GM12875 (cell line): Measurements from ENCODE around the gene SLC36A3.

Experiments used
- H3K4me3 ChIP-seq: one replicate; pipeline ENCODE4 v1.5.1; 2011; ENCODE audit warnings: low read depth, low read length, control low read depth
- TF ChIP-seq, protein P1 (sequence below): IDR thresholded peaks from 2 replicates; pipeline ENCODE4 v1.5.1; 2011; ENCODE audit warnings: low read depth, mild to moderate bottlenecking, control low read depth, inconsistent platforms, low read length, moderate library complexity, borderline replicate concordance; ENCODE audit not compliant: insufficient read depth

Gene SLC36A3

DNA sequence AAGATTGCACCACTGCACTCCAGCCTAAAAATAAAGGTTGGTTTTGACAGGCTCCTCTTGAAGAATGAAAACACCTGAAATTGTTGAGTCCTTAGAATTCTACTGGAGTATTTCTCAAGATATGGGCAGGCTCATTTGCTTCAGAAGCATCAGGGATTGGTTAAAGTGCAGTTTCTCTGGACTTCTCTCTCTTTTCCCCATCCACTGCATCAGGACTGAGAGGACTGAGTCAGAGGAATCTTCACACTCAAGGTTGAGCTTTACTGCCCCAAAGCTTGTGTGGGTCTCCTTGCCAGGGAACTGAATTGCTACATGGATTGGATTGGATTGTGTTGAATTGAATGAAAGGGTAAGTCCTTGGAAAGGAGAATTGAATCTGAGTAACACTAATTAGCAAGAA, 72.2 kb downstream of the SLC36A3 start:
- TF ChIP-seq, protein P1, sequence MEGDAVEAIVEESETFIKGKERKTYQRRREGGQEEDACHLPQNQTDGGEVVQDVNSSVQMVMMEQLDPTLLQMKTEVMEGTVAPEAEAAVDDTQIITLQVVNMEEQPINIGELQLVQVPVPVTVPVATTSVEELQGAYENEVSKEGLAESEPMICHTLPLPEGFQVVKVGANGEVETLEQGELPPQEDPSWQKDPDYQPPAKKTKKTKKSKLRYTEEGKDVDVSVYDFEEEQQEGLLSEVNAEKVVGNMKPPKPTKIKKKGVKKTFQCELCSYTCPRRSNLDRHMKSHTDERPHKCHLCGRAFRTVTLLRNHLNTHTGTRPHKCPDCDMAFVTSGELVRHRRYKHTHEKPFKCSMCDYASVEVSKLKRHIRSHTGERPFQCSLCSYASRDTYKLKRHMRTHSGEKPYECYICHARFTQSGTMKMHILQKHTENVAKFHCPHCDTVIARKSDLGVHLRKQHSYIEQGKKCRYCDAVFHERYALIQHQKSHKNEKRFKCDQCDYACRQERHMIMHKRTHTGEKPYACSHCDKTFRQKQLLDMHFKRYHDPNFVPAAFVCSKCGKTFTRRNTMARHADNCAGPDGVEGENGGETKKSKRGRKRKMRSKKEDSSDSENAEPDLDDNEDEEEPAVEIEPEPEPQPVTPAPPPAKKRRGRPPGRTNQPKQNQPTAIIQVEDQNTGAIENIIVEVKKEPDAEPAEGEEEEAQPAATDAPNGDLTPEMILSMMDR = no peak
- H3K4me3 ChIP-seq = no peak overlapping the region

DNA sequence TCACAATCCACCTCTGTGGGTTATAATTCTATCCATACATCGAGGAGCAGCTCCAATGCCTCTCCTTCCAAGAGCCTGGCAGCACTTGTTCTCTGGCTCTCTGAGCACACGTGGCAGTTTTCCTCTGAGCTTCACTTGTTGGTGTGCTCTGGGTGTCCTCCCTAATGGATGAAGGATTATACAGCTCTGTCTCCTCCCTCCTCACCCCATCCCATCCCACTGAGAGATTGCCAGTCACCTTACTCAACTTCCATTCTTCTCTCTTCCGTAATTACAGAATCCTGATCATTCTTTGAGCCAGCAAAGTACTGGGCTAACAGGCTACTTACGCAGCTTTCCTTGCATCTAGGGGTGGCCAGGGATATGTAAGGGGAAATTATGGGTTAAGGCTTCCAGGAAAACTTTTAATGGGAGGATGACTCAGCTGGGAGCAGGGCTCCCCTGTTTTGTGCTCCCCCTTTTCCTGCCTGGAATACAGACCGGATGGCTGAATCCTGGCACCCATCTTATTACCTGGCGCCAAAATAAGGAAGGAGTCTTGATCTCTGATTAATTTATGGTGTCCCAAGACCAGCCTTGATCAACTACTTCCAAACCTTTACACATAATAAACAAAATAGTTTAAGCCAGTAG, 73.4 kb downstream of the SLC36A3 start:
- TF ChIP-seq, protein P1 = no peak
- H3K4me3 ChIP-seq = no peak overlapping the region

DNA sequence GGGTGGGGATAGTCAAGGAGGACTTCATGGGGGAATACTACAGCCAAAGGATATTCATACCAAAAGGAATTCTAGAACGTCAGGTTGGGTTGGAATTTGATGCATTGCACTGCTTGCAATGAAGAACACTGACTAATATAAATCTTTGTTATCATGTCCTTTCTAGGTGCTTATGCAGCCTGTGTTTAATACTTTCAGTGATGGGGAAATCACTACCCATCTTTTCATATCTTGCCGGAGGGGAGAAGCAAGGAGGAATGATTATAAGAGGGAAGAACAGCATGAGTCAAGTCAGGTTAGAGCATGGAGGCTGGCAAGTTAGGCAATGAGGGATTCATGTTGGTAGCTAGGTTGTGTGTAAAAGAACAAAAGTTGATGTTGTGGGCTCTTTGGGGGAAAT, 74.6 kb downstream of the SLC36A3 start:
- no peak overlapping the region for H3K4me3 ChIP-seq
- TF ChIP-seq, protein P1 = no peak

DNA sequence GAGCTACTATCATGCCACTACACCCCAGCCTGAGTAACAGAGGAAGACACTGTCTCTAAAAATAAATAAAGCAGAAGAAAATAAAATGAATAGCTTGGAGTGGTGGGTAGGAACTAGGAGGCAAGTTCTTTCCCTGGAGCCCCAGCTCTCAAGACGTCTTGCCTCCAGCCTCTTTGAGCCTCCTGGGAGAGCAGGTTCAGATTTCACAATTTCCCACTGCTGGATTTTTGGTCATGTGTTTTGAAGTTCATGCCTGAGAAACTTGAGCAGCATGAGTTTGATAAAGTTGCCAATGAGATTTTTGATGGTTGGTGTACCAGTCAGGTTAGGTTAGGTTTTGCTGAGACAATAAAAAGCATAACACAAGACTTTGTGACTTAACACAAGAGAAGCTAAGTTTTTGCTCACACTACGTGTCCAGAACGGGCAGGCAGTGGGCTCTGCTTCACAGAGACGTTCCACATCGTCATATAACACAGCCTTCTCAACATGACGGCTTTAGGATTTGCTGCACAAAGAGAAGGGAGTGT, 75.6 kb downstream of the SLC36A3 start:
- H3K4me3 ChIP-seq = no peak overlapping the region
- TF ChIP-seq, protein P1 = no peak
